K562 (cell line): ENCODE results near the gene COL9A2. TPM values are rescaled to one million over a fixed set of nuclear protein-coding genes. Genes with fewer than 3 reads are reported as not detected.

Experiments
- ATAC-seq: fragments of 200-7000 bp; cut with Tn5 transposase; 3 replicates; pipeline ENCODE4 v1.9.1; 2020; ENCODE audit warnings: moderate library complexity
- BruUV-seq: library from RNA; stranded (reverse); fragments of 400-500 nt; replicated peaks from 2 replicates; lab custom pipeline; 2021; lab: Mats Ljungman, UMichigan
- CTCF ChIA-PET: fragments of 300-600 bp; formaldehyde crosslinking; extraction: SDS; loops from one replicate; lab custom pipeline; 2021; ENCODE audit warnings: low intra/inter-chr PET ratio; lab: Yijun Ruan, JAX
- POLR2A ChIA-PET: fragments of 300-600, 350-650 bp; sonication (Branson Sonifier 250); formaldehyde crosslinking; extraction: SDS; loops from one replicate; lab custom pipeline; 2021; ENCODE audit warnings: antibody characterized with exemption, inconsistent platforms; lab: Yijun Ruan, JAX
- DNase-seq, 4 experiments: peaks; one replicate each; pipeline versions ENCODE4 v3.0.0 to v3.0.0-alpha.2; 2011 to 2018; ENCODE audit warnings: low spot score in 3 of 4, mixed read lengths in 3 of 4; ENCODE audit errors: extremely low read depth in 1 of 4
- FAIRE-seq: peaks from 2 replicates; lab custom pipeline; 2011; peaks lifted over from hg19 to GRCh38; lab: Jason Lieb, UNC
- H2AFZ ChIP-seq: 2 replicates; pipeline ENCODE4 v1.6.0; 2011; ENCODE audit warnings: low read depth, low read length, control low read depth, inconsistent platforms
- H3K27ac ChIP-seq: fragments of 200-600 bp; 3 replicates; pipeline ENCODE4 v1.8.0; 2011; ENCODE audit warnings: low read depth, mild to moderate bottlenecking, control low read depth, inconsistent platforms, low read length, moderate library complexity, mixed read lengths; ENCODE audit errors: extremely low read depth
- H3K27me3 ChIP-seq, 2 experiments: fragments of 300-600 bp in 1 of 2; 2 replicates in 1 of 2; 3 replicates in 1 of 2; pipeline versions ENCODE4 v1.6.0 to v1.8.0; 2011; ENCODE audit warnings: inconsistent platforms in 2 of 2, low read length in 2 of 2, mild to moderate bottlenecking in 1 of 2, mixed read lengths in 1 of 2, moderate library complexity in 1 of 2; ENCODE audit not compliant: control insufficient read depth in 2 of 2, insufficient read depth in 2 of 2
- H3K36me3 ChIP-seq: fragments of 300-600 bp; 3 replicates; pipeline ENCODE4 v1.8.0; 2011; ENCODE audit warnings: mild to moderate bottlenecking, low read length, inconsistent platforms; ENCODE audit not compliant: control insufficient read depth, insufficient read depth
- H3K4me1 ChIP-seq, 2 experiments: fragments of 200-600 bp in 1 of 2; replicated peaks in 1 of 2; 2 replicates in 1 of 2; 3 replicates in 1 of 2; pipeline versions ENCODE4 v1.5.1 to v1.8.0; 2011; ENCODE audit warnings: inconsistent platforms in 2 of 2, low read length in 2 of 2, mild to moderate bottlenecking in 1 of 2, mixed read lengths in 1 of 2, moderate library complexity in 1 of 2; ENCODE audit not compliant: control insufficient read depth in 2 of 2, insufficient read depth in 2 of 2
- H3K4me2 ChIP-seq: 2 replicates; pipeline ENCODE4 v1.6.1; 2011; ENCODE audit warnings: low read length, control low read depth, inconsistent platforms, mixed read lengths; ENCODE audit not compliant: insufficient read depth
- H3K4me3 ChIP-seq: fragments of 200-600 bp; sonication (generic), shearing (Covaris generic); 2 replicates; pipeline ENCODE4 v1.5.1; 2016; ENCODE audit warnings: control low read depth, inconsistent platforms
- H3K79me2 ChIP-seq: fragments of 200-600 bp; 3 replicates; pipeline ENCODE4 v1.8.0; 2011; ENCODE audit warnings: low read length, inconsistent platforms; ENCODE audit not compliant: control insufficient read depth, insufficient read depth
- H3K9ac ChIP-seq, 2 experiments: 2 replicates each; pipeline versions ENCODE4 v1.6.0 to v1.6.1; 2011; ENCODE audit warnings: low read depth in 2 of 2, low read length in 2 of 2, control low read depth in 1 of 2, inconsistent platforms in 1 of 2, mild to moderate bottlenecking in 1 of 2, mixed read lengths in 1 of 2; ENCODE audit not compliant: insufficient read depth in 1 of 2
- H3K9me1 ChIP-seq: one replicate; pipeline ENCODE4 v1.6.0; 2011; ENCODE audit warnings: inconsistent platforms, mild to moderate bottlenecking, low read length, moderate library complexity; ENCODE audit not compliant: control insufficient read depth, insufficient read depth
- H3K9me3 ChIP-seq: replicated peaks from 2 replicates; pipeline ENCODE4 v1.5.1; 2011; ENCODE audit warnings: low read depth, low read length, inconsistent platforms; ENCODE audit not compliant: control insufficient read depth, insufficient read depth
- H4K20me1 ChIP-seq: replicated peaks from 2 replicates; pipeline ENCODE4 v1.6.1; 2011; ENCODE audit warnings: low read length, inconsistent platforms, mixed read lengths; ENCODE audit not compliant: control insufficient read depth, insufficient read depth
- CEBPB ChIP-seq: fragments of 450-650 bp; IDR thresholded peaks from 2 replicates; pipeline ENCODE4 v1.6.1; 2016; ENCODE audit warnings: missing genetic modification characterization, missing compliant biosample characterization
- CEBPZ ChIP-seq: fragments of 150-350 bp; IDR thresholded peaks from 2 replicates; pipeline ENCODE4 v1.6.1; 2014; ENCODE audit warnings: low read depth, mild to moderate bottlenecking, low read length, borderline replicate concordance
- CHD4 ChIP-seq: fragments of 200-600 bp; sonication (generic); IDR thresholded peaks from 3 replicates; pipeline ENCODE4 v1.6.1; 2012; ENCODE audit warnings: low read depth, mild to moderate bottlenecking, mixed read lengths, low read length, inconsistent platforms; ENCODE audit not compliant: insufficient read depth, insufficient replicate concordance, poor library complexity, severe bottlenecking
- MGA ChIP-seq: fragments of 450-650 bp; IDR thresholded peaks from 2 replicates; pipeline ENCODE4 v1.6.1; 2016; ENCODE audit warnings: mild to moderate bottlenecking, moderate library complexity
- SMARCE1 ChIP-seq: fragments of 450-650 bp; IDR thresholded peaks from 2 replicates; pipeline ENCODE4 v1.7.1; 2016; ENCODE audit warnings: mild to moderate bottlenecking
- WGBS: fragments of 100-300 bp; shearing (Covaris generic); methylation state at CpG from one replicate; pipeline ENCODE4 v1.1.6; 2016; ENCODE audit warnings: low coverage, mixed read lengths; ENCODE audit not compliant: insufficient coverage; ENCODE audit errors: missing lambda C conversion rate; 5-methylcytosine and 5-hydroxymethylcytosine counted together
- in situ Hi-C: fragments of 300-500 bp; cut with MboI; formaldehyde crosslinking; loops from 4 replicates; pipeline ENCODE4 v1.15.0; 2018; ENCODE audit warnings: inconsistent platforms, mixed read lengths
- intact Hi-C: fragments of 100-400 bp; cut with micrococcal nuclease; formaldehyde crosslinking; loops from 2 replicates; pipeline ENCODE4 v1.14.2; 2022
- polyA plus RNA-seq, 8 experiments: library from polyadenylated mRNA; depleted of rRNA in 4 of 8; stranded (reverse) in 5 of 8; unstranded in 3 of 8; fragments of >200 nt; fragmentation: Nextera tagmentation in 2 of 8; fragmentation: Illumina TruSeq in 1 of 8; extraction: Ambion mirVana in 2 of 8; extraction: Trizol in 1 of 8; gene quantifications; 2 replicates each; pipeline versions ENCODE4 v1.2.1 to v1.2.3, GENCODE V29; 2011 to 2014; ENCODE audit warnings: inconsistent platforms in 1 of 8, missing spikeins in 1 of 8
- total RNA-seq, 7 experiments: library from RNA; depleted of rRNA in 6 of 7; stranded (reverse); fragments of >200 nt in 6 of 7; fragmentation: Illumina TruSeq in 2 of 7; extraction: Trizol in 2 of 7; gene quantifications; 2 replicates each; pipeline versions ENCODE4 v1.2.1 to v1.2.3, GENCODE V29; 2011 to 2021; ENCODE audit warnings: low replicate concordance in 1 of 7

COL9A2 gene
- total and polyA plus RNA-seq, 9 of the 15 experiments (the other 6 are each of a cell fraction or from before 2014, with no cell fraction given): 0.03 to 2.2 (median 0.31) TPM

- intact Hi-C loops: no loop called here
- H3K79me2 ChIP-seq: no peaks in the 10 kb centered on the region
- peak; percentile 73 for ATAC-seq
- ChIA-PET POLR2A (interaction anchor here (0.5 to 1.2 kb wide), 6 partner anchors 8 to 388 kb away, joined by 3 to 4 read pairs (median 4); no protein-coding TSS in a partner anchor), CTCF (interaction anchor here (0.6 kb wide), 2 partner anchors 62 to 187 kb away, joined by 3 read pairs; no protein-coding TSS in a partner anchor)
- in situ Hi-C loops: no loop called here
- no peak overlapping the region for H3K4me2 ChIP-seq
- H3K27me3 ChIP-seq: no peaks in the 10 kb centered on the region
- H3K9me1 ChIP-seq: no peaks in the 10 kb centered on the region
- no peak overlapping the region for H2AFZ ChIP-seq
- FAIRE-seq: peak; percentile 71
- no peak overlapping the region for H3K27ac ChIP-seq
- H3K36me3 ChIP-seq: no peaks in the 10 kb centered on the region
- no peak overlapping the region for H3K4me3 ChIP-seq
- H3K9me3 ChIP-seq: no peaks in the 10 kb centered on the region
- H4K20me1 ChIP-seq: no peaks in the 10 kb centered on the region
- peaks cover 10% of the 10 kb centered on the region in 2 experiments; a peak in 4 of 5 replicates for H3K4me1 ChIP-seq
- DNase-seq: peak in 1 of 4 experiments; percentile 44
- no TSS peak for BruUV-seq
- H3K9ac ChIP-seq: no peak overlapping the region
- 4% methylated on average over 6 of the region's 6 CpGs for WGBS
- TF ChIP-seq CEBPB: peak; percentile 54
- TF ChIP-seq CEBPZ: no peak
- TF ChIP-seq CHD4: no peak
- no peak for TF ChIP-seq MGA
- peak; percentile 32; the same call in 1 of the 2 replicates for TF ChIP-seq SMARCE1
Observed at GRCh38 chr1:40344597-40344996, 27.5 kb upstream of the COL9A2 start.
